Smooth muscle cell (in vitro differentiated cells): ENCODE results near the gene TFDP3. TPM values are rescaled to one million over a fixed set of nuclear protein-coding genes. Genes with fewer than 3 reads are reported as not detected.

Experiments used
- DNase-seq: peaks from one replicate; lab custom pipeline; 2025; ENCODE audit not compliant: unreplicated experiment; lab: John Stamatoyannopoulos, UW
- H2AFZ ChIP-seq: fragments of 200-600 bp; sonication (generic); 2 replicates; pipeline ENCODE4 v1.6.0; 2016; ENCODE audit warnings: antibody characterized with exemption, low read depth, mild to moderate bottlenecking
- H3F3A ChIP-seq: fragments of 200-600 bp; sonication (generic); 2 replicates; pipeline ENCODE4 v1.6.0; 2017; ENCODE audit warnings: antibody characterized with exemption, low read depth
- H3K27ac ChIP-seq: fragments of 200-600 bp; sonication (generic); 2 replicates; pipeline ENCODE4 v1.5.1; 2016; ENCODE audit warnings: low read depth, mild to moderate bottlenecking
- H3K27me3 ChIP-seq: fragments of 200-600 bp; sonication (generic); 2 replicates; pipeline ENCODE4 v1.6.1; 2016; ENCODE audit warnings: low read depth, mild to moderate bottlenecking
- H3K36me3 ChIP-seq: fragments of 200-600 bp; sonication (generic); 2 replicates; pipeline ENCODE4 v1.5.1; 2016; ENCODE audit warnings: low read depth
- H3K4me1 ChIP-seq: fragments of 200-600 bp; sonication (generic); 2 replicates; pipeline ENCODE4 v1.5.1; 2016; ENCODE audit warnings: low read depth
- H3K4me2 ChIP-seq: fragments of 200-600 bp; sonication (generic); 2 replicates; pipeline ENCODE4 v1.6.0; 2016; ENCODE audit warnings: mild to moderate bottlenecking
- H3K4me3 ChIP-seq: fragments of 200-600 bp; sonication (generic); 2 replicates; pipeline ENCODE4 v1.5.1; 2016; ENCODE audit warnings: mild to moderate bottlenecking
- H3K79me2 ChIP-seq: fragments of 200-600 bp; sonication (generic); 2 replicates; pipeline ENCODE4 v1.6.0; 2016; ENCODE audit warnings: low read depth, mild to moderate bottlenecking
- H3K9ac ChIP-seq: fragments of 200-600 bp; sonication (generic); 2 replicates; pipeline ENCODE4 v1.6.0; 2016; ENCODE audit warnings: low read depth
- H3K9me3 ChIP-seq: fragments of 200-600 bp; sonication (generic); replicated peaks from 2 replicates; pipeline ENCODE4 v1.5.1; 2016; ENCODE audit warnings: low read depth
- H4K20me1 ChIP-seq: fragments of 200-600 bp; sonication (generic); 2 replicates; pipeline ENCODE4 v1.6.0; 2016; ENCODE audit warnings: low read depth
- CTCF ChIP-seq: fragments of 200-600 bp; sonication (generic); IDR thresholded peaks from 2 replicates; pipeline ENCODE4 v1.5.1; 2017; ENCODE audit warnings: borderline replicate concordance, mild to moderate bottlenecking, antibody characterized with exemption; ENCODE audit not compliant: insufficient read depth, poor library complexity, severe bottlenecking
- WGBS: methylation state at CpG from one replicate; pipeline ENCODE4 v1.1.7; 2016; ENCODE audit warnings: low lambda C conversion rate; 5-methylcytosine and 5-hydroxymethylcytosine counted together
- polyA plus RNA-seq: library from polyadenylated mRNA; unstranded; fragments of >200 nt; fragmentation: Nextera tagmentation; extraction: Ambion mirVana; gene quantifications from 2 replicates; pipeline ENCODE4 v1.2.1, GENCODE V29; 2016
- total RNA-seq: library from RNA; depleted of rRNA; stranded (reverse); fragments of >200 nt; gene quantifications from 2 replicates; pipeline ENCODE4 v1.2.3, GENCODE V29; 2014

TFDP3 gene
- total and polyA plus RNA-seq, 2 experiments from 2014 or later: not detected

GRCh38 chrX:133185119-133185518 lies 33.0 kb downstream of the TFDP3 start:
- no peak overlapping the region for H3K9ac ChIP-seq
- H3K9me3 ChIP-seq: no peaks in the 10 kb centered on the region
- no peak overlapping the region for H3K4me3 ChIP-seq
- TF ChIP-seq CTCF: no peak
- H3K4me2 ChIP-seq: no peak overlapping the region
- H4K20me1 ChIP-seq: no peaks in the 10 kb centered on the region
- H3K4me1 ChIP-seq: no peaks in the 10 kb centered on the region
- no peaks in the 10 kb centered on the region for H3K36me3 ChIP-seq
- no peak overlapping the region for H3K27ac ChIP-seq
- DNase-seq: no peak
- no peaks in the 10 kb centered on the region for H3F3A ChIP-seq
- no peak overlapping the region for H2AFZ ChIP-seq
- H3K27me3 ChIP-seq: no peaks in the 10 kb centered on the region
- no peaks in the 10 kb centered on the region for H3K79me2 ChIP-seq
- 71% methylated on average over 4 of the region's 4 CpGs for WGBS

- Histone ChIP-seq H3K79me2 (no peaks in the 10 kb centered on the region), H3K4me2 (no peak overlapping the region), H3K9me3 (no peaks in the 10 kb centered on the region), H4K20me1 (no peaks in the 10 kb centered on the region), H3K4me1 (no peaks in the 10 kb centered on the region), H3K27me3 (no peaks in the 10 kb centered on the region), H2AFZ (no peak overlapping the region), H3K36me3 (no peaks in the 10 kb centered on the region), H3K9ac (no peak overlapping the region), H3K27ac (no peak overlapping the region), H3F3A (no peaks in the 10 kb centered on the region), H3K4me3 (no peak overlapping the region)
- 65% methylated on average over 2 of the region's 2 CpGs for WGBS
- no peak for DNase-seq
- TF ChIP-seq CTCF: no peak
These were observed 34.3 kb downstream of the TFDP3 start for GRCh38 chrX:133183806-133184205.

GRCh38 chrX:133179500-133179899 lies 38.7 kb downstream of the TFDP3 start:
- TF ChIP-seq CTCF: no peak
- H3K27ac ChIP-seq: no peak overlapping the region
- H4K20me1 ChIP-seq: no peaks in the 10 kb centered on the region
- no peaks in the 10 kb centered on the region for H3F3A ChIP-seq
- H3K9ac ChIP-seq: no peak overlapping the region
- H3K9me3 ChIP-seq: no peaks in the 10 kb centered on the region
- no peak for DNase-seq
- no peaks in the 10 kb centered on the region for H3K79me2 ChIP-seq
- H2AFZ ChIP-seq: no peak overlapping the region
- H3K4me3 ChIP-seq: no peak overlapping the region
- no peaks in the 10 kb centered on the region for H3K4me1 ChIP-seq
- 35% methylated on average over 2 of the region's 3 CpGs for WGBS
- H3K27me3 ChIP-seq: no peaks in the 10 kb centered on the region
- no peak overlapping the region for H3K4me2 ChIP-seq
- H3K36me3 ChIP-seq: no peaks in the 10 kb centered on the region

- TF ChIP-seq CTCF: no peak
- Histone ChIP-seq H3K79me2 (no peaks in the 10 kb centered on the region), H3K4me2 (no peak overlapping the region), H3K36me3 (no peaks in the 10 kb centered on the region), H3K4me1 (no peaks in the 10 kb centered on the region), H3K27ac (no peak overlapping the region), H3K27me3 (no peaks in the 10 kb centered on the region), H3K9me3 (no peaks in the 10 kb centered on the region), H3K4me3 (no peak overlapping the region), H3K9ac (no peak overlapping the region), H2AFZ (no peak overlapping the region), H4K20me1 (no peaks in the 10 kb centered on the region), H3F3A (no peaks in the 10 kb centered on the region)
- 75% methylated on average over 2 of the region's 2 CpGs for WGBS
- DNase-seq: no peak
These were observed 41.0 kb downstream of the TFDP3 start for GRCh38 chrX:133177202-133177601.
